ENCODE results near the gene ANKRD29.

GRCh38 chr18:23646282-23646681, 16.4 kb downstream of the ANKRD29 start:
- TF ChIP-seq POLR2A (IDR thresholded peaks at IDR 0.05) (no peak), POLR2AphosphoS5 (IDR thresholded peaks at IDR 0.05) (no peak)

All from stomach (tissue), 4 donors.